Upper lobe of right lung (tissue), 1 donor: Measurements from ENCODE around the gene AZIN2. TPM values are rescaled to one million over a fixed set of nuclear protein-coding genes. Genes with fewer than 3 reads are reported as not detected.
"Not testable (repeated sequence)": the region's sequence is repeated elsewhere in the genome, so short reads cannot be mapped to it uniquely, and the experiment has no call there.

ENCODE experiments used
- ATAC-seq: fragments of 200-7000 bp; cut with Tn5 transposase; one replicate; pipeline ENCODE4 v1.9.1; 2020; ENCODE audit warnings: mild to moderate bottlenecking, moderate library complexity
- DNase-seq: peaks from one replicate; pipeline ENCODE4 v3.0.0-alpha.2; 2020
- H3K27ac ChIP-seq: fragments of 200-600 bp; one replicate; pipeline ENCODE4 v1.8.0; 2022
- H3K27me3 ChIP-seq: fragments of 200-600 bp; one replicate; pipeline ENCODE4 v1.8.0; 2022; ENCODE audit warnings: mild to moderate bottlenecking
- H3K36me3 ChIP-seq: fragments of 200-600 bp; one replicate; pipeline ENCODE4 v1.8.0; 2022
- H3K4me1 ChIP-seq: fragments of 200-600 bp; one replicate; pipeline ENCODE4 v1.8.0; 2022
- H3K4me3 ChIP-seq: fragments of 200-600 bp; one replicate; pipeline ENCODE4 v1.8.0; 2022; ENCODE audit warnings: mild to moderate bottlenecking
- H3K9me3 ChIP-seq: fragments of 200-600 bp; one replicate; pipeline ENCODE4 v1.8.0; 2022
- intact Hi-C: fragments of 100-400 bp; cut with DNase I; formaldehyde crosslinking; loops from one replicate; pipeline ENCODE4 v1.11.0; 2022
- total RNA-seq: library from RNA; stranded (reverse); fragmentation: NEBNext Ultra II Directional; extraction: Animal tissue kit (Norgen Biotek cat#: 25700); gene quantifications from one replicate; pipeline ENCODE4 v1.2.1, GENCODE V29; 2021
- TF ChIP-seq, protein P1 (sequence below): fragments of 200-600 bp; IDR thresholded peaks from one replicate; pipeline ENCODE4 v1.8.0; 2022; ENCODE audit warnings: antibody characterized with exemption
- donor health status: DM: no; HTN: yes; CAD: no; lungs with severe emphysema.

Gene AZIN2
- total RNA-seq, 1 donor from 2014 or later: 2.3 TPM

DNA sequence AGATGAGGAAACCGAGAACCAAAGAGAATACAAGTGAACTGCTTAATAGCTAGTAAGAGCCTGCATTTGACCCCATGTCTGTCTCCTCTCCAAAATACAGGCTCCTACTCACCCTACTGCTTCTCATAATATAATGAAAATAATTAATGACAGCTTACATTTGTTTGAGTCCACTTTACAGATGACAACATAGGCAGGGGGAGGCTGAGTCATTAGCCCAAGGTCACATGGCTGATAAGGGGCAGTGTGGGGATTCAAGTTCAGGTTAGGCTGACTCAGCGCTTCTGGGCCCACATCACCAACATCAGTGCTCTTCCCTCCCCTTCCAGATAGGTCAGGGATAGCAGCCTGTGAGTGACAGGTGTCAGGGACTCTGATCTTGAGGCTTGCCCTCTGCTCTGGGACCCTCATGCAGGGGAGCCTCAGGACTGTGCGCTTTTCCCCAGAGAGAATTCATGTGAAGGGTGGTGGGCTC is 16.2 kb downstream of the AZIN2 start:
- ATAC-seq (no peak), DNase-seq (no peak)
- Histone ChIP-seq H3K27me3 (no peaks in the 10 kb centered on the region), H3K36me3 (no peaks in the 10 kb centered on the region), H3K4me1 (peaks cover 11% of the 10 kb centered on the region), H3K9me3 (no peaks in the 10 kb centered on the region), H3K4me3 (no peak overlapping the region), H3K27ac (no peak overlapping the region)
- intact Hi-C loops: no loop called here
- TF ChIP-seq, protein P1, sequence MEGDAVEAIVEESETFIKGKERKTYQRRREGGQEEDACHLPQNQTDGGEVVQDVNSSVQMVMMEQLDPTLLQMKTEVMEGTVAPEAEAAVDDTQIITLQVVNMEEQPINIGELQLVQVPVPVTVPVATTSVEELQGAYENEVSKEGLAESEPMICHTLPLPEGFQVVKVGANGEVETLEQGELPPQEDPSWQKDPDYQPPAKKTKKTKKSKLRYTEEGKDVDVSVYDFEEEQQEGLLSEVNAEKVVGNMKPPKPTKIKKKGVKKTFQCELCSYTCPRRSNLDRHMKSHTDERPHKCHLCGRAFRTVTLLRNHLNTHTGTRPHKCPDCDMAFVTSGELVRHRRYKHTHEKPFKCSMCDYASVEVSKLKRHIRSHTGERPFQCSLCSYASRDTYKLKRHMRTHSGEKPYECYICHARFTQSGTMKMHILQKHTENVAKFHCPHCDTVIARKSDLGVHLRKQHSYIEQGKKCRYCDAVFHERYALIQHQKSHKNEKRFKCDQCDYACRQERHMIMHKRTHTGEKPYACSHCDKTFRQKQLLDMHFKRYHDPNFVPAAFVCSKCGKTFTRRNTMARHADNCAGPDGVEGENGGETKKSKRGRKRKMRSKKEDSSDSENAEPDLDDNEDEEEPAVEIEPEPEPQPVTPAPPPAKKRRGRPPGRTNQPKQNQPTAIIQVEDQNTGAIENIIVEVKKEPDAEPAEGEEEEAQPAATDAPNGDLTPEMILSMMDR: no peak

DNA sequence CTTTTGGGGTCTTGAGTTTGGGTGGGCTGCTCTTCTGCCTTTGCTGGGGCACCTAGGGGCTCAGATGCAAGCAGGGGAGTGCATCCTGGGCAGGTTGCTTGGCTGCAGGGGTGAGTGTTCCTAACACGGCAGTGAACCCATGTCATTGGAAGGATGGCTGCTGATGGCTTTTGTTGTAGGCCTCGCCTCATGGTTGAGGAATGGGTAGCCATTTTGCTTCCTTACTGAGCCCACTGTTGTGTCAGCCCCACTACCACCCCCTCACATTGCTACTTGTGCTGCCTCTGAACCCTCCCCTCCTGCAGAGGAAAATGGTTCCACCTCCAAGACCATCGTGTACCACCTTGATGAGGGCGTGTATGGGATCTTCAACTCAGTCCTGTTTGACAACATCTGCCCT is 16.8 kb downstream of the AZIN2 start:
- Histone ChIP-seq H3K27ac (no peak overlapping the region), H3K4me3 (no peak overlapping the region), H3K4me1 (peaks cover 11% of the 10 kb centered on the region), H3K27me3 (no peaks in the 10 kb centered on the region), H3K9me3 (no peaks in the 10 kb centered on the region), H3K36me3 (no peaks in the 10 kb centered on the region)
- intact Hi-C loops: no loop called here
- ATAC-seq (no peak), DNase-seq (no peak)
- TF ChIP-seq, protein P1: no peak

DNA sequence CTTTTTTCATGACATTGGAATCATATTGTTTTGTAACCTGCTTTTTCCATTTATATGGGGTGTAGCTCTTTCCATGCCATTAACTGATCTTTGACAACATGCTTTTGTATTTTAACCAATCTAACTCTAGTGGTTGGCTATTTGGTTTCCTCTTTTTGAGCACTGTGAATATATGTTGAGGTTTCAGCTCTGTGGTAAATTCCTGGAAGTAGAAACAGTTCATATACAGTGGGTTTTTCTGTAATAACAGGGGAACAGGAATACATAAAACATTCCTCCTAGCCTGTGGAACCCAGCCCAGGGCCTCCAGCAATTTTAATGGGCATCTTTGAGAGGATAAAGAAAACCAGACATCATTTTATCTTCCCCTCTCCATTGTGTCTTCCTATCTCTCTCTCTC is 17.4 kb downstream of the AZIN2 start:
- no peak for DNase-seq
- Histone ChIP-seq H3K36me3 (no peaks in the 10 kb centered on the region), H3K4me3 (no peak overlapping the region), H3K4me1 (peaks cover 11% of the 10 kb centered on the region), H3K27ac (peak overlapping the region; percentile 42), H3K27me3 (no peaks in the 10 kb centered on the region), H3K9me3 (no peaks in the 10 kb centered on the region)
- TF ChIP-seq, protein P1: no peak
- intact Hi-C loops: no loop called here
- no peak for ATAC-seq

DNA sequence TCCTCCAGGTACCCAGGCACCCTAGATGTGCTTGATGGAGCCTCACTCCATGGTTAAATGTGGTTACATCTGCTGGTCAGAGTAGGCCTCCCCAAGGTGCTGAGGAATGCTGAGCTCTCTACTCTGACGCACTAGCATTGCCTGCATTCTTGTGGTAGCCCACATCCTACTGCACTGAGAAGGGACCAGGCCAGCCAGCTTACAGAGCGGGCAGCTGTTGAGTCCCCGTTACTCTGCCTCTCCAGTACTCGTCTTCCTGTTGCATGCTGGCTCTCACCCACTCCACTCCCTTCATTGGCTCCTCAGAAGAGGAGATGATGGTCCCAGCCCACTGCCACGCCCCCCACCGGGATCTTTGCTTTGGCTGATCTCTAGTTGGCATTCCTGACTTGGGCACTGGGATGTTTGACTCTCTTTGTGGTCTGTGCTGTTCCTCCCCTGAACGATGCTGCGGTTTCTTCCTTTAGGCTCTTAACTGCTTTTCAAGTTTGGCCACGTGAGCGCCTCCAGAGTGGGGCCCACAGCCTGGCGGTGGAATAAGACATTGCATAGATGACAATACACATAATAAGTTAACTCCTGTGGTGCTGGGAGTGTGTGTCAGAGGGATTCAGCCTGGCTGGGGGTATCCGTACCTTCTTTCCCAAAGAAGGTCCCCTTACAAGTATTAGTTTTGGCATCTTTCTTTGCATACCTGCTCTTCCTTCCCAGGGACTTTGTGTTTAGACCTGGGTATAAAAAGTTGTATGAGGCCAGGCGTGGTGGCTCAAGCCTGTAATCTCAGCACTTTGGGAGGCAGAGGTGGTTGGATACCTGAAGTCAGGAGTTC is 18.6 kb downstream of the AZIN2 start:
- H3K27me3 ChIP-seq: no peaks in the 10 kb centered on the region
- H3K9me3 ChIP-seq: no peaks in the 10 kb centered on the region
- ATAC-seq: peak; percentile 90
- TF ChIP-seq, protein P1: peak; percentile 28
- H3K27ac ChIP-seq: peak overlapping the region; percentile 42
- no peak for DNase-seq
- intact Hi-C loops: no loop called here
- H3K4me1 ChIP-seq: peaks cover 11% of the 10 kb centered on the region
- H3K36me3 ChIP-seq: no peaks in the 10 kb centered on the region
- H3K4me3 ChIP-seq: no peak overlapping the region

DNA sequence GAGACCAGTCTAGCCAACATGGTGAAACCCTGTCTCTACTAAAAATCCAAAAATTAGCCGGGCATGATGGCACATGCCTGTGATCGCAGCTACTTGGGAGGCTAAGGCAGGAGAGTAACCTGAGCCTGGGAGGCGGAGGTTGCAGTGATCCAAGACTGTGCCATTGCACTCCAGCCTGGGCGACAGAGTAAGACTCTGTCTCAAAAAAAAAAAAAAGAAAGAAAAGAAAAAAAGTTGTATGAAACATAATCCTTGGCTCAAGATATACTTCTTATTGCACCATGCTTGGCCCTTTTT is 19.1 kb downstream of the AZIN2 start:
- intact Hi-C loops, H3K4me3 ChIP-seq, ATAC-seq, DNase-seq, H3K9me3 ChIP-seq, H3K27me3 ChIP-seq, H3K36me3 ChIP-seq: not testable (repeated sequence)
- peak overlapping the region; percentile 42 for H3K27ac ChIP-seq
- peaks cover 11% of the 10 kb centered on the region for H3K4me1 ChIP-seq

DNA sequence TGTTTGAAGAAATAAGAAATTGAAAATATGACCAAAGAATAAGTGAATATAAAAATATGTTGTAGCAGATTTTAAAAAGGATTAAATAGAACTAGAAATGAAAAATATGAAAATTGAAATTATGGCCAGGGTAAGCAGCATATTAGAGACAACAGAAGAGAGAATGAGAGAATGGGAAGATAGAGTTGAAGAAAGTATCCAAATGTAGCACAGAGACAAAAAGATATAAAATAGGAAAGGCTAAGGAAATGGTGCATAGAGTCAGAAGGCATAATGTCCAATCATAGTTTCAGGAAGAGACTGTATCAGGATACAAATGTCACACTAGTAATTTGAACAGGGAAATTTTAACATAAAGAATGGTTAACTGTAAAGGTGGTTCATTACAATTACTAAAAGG is 29.5 kb downstream of the AZIN2 start:
- DNase-seq (no peak), ATAC-seq (no peak)
- H3K4me1 ChIP-seq: no peaks in the 10 kb centered on the region
- no peak overlapping the region for H3K27ac ChIP-seq
- no peaks in the 10 kb centered on the region for H3K36me3 ChIP-seq
- TF ChIP-seq, protein P1: no peak
- no peak overlapping the region for H3K4me3 ChIP-seq
- no peaks in the 10 kb centered on the region for H3K9me3 ChIP-seq
- H3K27me3 ChIP-seq: no peaks in the 10 kb centered on the region
- intact Hi-C loops: no loop called here
